Smooth muscle cell (in vitro differentiated cells): ENCODE data around the gene WDPCP. TPM values are rescaled to one million over a fixed set of nuclear protein-coding genes. Genes with fewer than 3 reads are reported as not detected.
"Not testable (repeated sequence)": the region's sequence is repeated elsewhere in the genome, so short reads cannot be mapped to it uniquely, and the experiment has no call there.

Source experiments
- DNase-seq: peaks from one replicate; lab custom pipeline; 2025; ENCODE audit not compliant: unreplicated experiment; lab: John Stamatoyannopoulos, UW
- H2AFZ ChIP-seq: fragments of 200-600 bp; sonication (generic); 2 replicates; pipeline ENCODE4 v1.6.0; 2016; ENCODE audit warnings: antibody characterized with exemption, low read depth, mild to moderate bottlenecking
- H3F3A ChIP-seq: fragments of 200-600 bp; sonication (generic); 2 replicates; pipeline ENCODE4 v1.6.0; 2017; ENCODE audit warnings: antibody characterized with exemption, low read depth
- H3K27ac ChIP-seq: fragments of 200-600 bp; sonication (generic); 2 replicates; pipeline ENCODE4 v1.5.1; 2016; ENCODE audit warnings: low read depth, mild to moderate bottlenecking
- H3K27me3 ChIP-seq: fragments of 200-600 bp; sonication (generic); 2 replicates; pipeline ENCODE4 v1.6.1; 2016; ENCODE audit warnings: low read depth, mild to moderate bottlenecking
- H3K36me3 ChIP-seq: fragments of 200-600 bp; sonication (generic); 2 replicates; pipeline ENCODE4 v1.5.1; 2016; ENCODE audit warnings: low read depth
- H3K4me1 ChIP-seq: fragments of 200-600 bp; sonication (generic); 2 replicates; pipeline ENCODE4 v1.5.1; 2016; ENCODE audit warnings: low read depth
- H3K4me2 ChIP-seq: fragments of 200-600 bp; sonication (generic); 2 replicates; pipeline ENCODE4 v1.6.0; 2016; ENCODE audit warnings: mild to moderate bottlenecking
- H3K4me3 ChIP-seq: fragments of 200-600 bp; sonication (generic); 2 replicates; pipeline ENCODE4 v1.5.1; 2016; ENCODE audit warnings: mild to moderate bottlenecking
- H3K79me2 ChIP-seq: fragments of 200-600 bp; sonication (generic); 2 replicates; pipeline ENCODE4 v1.6.0; 2016; ENCODE audit warnings: low read depth, mild to moderate bottlenecking
- H3K9ac ChIP-seq: fragments of 200-600 bp; sonication (generic); 2 replicates; pipeline ENCODE4 v1.6.0; 2016; ENCODE audit warnings: low read depth
- H3K9me3 ChIP-seq: fragments of 200-600 bp; sonication (generic); replicated peaks from 2 replicates; pipeline ENCODE4 v1.5.1; 2016; ENCODE audit warnings: low read depth
- H4K20me1 ChIP-seq: fragments of 200-600 bp; sonication (generic); 2 replicates; pipeline ENCODE4 v1.6.0; 2016; ENCODE audit warnings: low read depth
- WGBS: methylation state at CpG from one replicate; pipeline ENCODE4 v1.1.7; 2016; ENCODE audit warnings: low lambda C conversion rate; 5-methylcytosine and 5-hydroxymethylcytosine counted together
- polyA plus RNA-seq: library from polyadenylated mRNA; unstranded; fragments of >200 nt; fragmentation: Nextera tagmentation; extraction: Ambion mirVana; gene quantifications from 2 replicates; pipeline ENCODE4 v1.2.1, GENCODE V29; 2016
- total RNA-seq: library from RNA; depleted of rRNA; stranded (reverse); fragments of >200 nt; gene quantifications from 2 replicates; pipeline ENCODE4 v1.2.3, GENCODE V29; 2014
- TF ChIP-seq, protein P1 (sequence below): fragments of 200-600 bp; sonication (generic); IDR thresholded peaks from 2 replicates; pipeline ENCODE4 v1.5.1; 2017; ENCODE audit warnings: borderline replicate concordance, mild to moderate bottlenecking, antibody characterized with exemption; ENCODE audit not compliant: insufficient read depth, poor library complexity, severe bottlenecking

Gene WDPCP
- total and polyA plus RNA-seq, 2 experiments from 2014 or later: 7.5 to 8.1 TPM

DNA sequence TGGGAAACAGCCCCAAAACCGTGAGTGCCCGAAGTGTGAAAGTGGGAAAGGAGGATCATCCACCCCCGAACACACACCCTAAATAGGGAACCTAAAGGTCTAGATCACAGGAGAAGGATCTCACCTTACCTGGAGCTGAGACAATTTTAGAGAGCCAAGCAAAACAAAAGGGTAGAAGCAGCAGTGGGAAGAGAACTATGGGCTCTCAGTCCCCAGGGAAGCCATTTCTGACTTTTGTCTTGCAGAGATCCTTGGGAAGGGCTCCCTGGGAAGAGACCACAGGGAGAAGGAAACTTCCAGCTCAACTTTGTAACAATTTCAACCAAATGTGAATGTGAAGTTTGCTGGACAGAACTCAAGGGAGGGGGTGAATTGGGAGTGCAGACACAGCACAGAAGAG, 110.6 kb downstream of the WDPCP start:
- 94% methylated on average over 3 of the region's 3 CpGs for WGBS

DNA sequence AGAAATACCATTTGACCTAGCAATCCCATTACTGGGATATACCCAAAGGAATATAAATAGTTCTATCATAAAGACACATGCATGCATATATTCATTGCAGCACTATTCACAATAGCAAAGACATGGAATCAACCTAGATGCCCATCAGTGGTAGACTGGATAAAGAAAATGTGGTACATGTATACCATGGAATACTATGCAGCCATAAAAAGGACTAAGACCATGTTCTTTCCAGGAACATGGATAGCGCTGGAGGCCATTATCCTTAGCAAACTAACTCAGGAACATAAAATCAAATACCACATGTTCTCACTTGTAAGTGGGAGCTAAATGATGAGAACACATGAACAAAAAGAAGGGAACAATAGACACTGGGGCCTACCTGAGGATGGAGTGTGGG, 119.0 kb downstream of the WDPCP start:
- not testable (repeated sequence) for H3K4me1 ChIP-seq, DNase-seq, H3K4me2 ChIP-seq, H3K27me3 ChIP-seq, H3K36me3 ChIP-seq, H3K27ac ChIP-seq, H3F3A ChIP-seq, H4K20me1 ChIP-seq, H3K79me2 ChIP-seq, H2AFZ ChIP-seq, H3K9ac ChIP-seq, H3K4me3 ChIP-seq, H3K9me3 ChIP-seq
- 100% methylated on average over 1 of the region's 1 CpG for whole genome bisulfite sequencing

More for the DNA sequence above, 110.6 kb downstream of the WDPCP start:
- no peaks in the 10 kb centered on the region for H3F3A ChIP-seq
- no peaks in the 10 kb centered on the region for H3K27me3 ChIP-seq
- H3K36me3 ChIP-seq: no peaks in the 10 kb centered on the region
- H3K27ac ChIP-seq: no peak overlapping the region
- H3K9ac ChIP-seq: no peak overlapping the region
- no peak overlapping the region for H2AFZ ChIP-seq
- TF ChIP-seq, protein P1, sequence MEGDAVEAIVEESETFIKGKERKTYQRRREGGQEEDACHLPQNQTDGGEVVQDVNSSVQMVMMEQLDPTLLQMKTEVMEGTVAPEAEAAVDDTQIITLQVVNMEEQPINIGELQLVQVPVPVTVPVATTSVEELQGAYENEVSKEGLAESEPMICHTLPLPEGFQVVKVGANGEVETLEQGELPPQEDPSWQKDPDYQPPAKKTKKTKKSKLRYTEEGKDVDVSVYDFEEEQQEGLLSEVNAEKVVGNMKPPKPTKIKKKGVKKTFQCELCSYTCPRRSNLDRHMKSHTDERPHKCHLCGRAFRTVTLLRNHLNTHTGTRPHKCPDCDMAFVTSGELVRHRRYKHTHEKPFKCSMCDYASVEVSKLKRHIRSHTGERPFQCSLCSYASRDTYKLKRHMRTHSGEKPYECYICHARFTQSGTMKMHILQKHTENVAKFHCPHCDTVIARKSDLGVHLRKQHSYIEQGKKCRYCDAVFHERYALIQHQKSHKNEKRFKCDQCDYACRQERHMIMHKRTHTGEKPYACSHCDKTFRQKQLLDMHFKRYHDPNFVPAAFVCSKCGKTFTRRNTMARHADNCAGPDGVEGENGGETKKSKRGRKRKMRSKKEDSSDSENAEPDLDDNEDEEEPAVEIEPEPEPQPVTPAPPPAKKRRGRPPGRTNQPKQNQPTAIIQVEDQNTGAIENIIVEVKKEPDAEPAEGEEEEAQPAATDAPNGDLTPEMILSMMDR: no peak
- no peaks in the 10 kb centered on the region for H4K20me1 ChIP-seq
- DNase-seq: no peak
- no peaks in the 10 kb centered on the region for H3K9me3 ChIP-seq
- H3K4me2 ChIP-seq: no peak overlapping the region
- H3K4me1 ChIP-seq: no peaks in the 10 kb centered on the region
- H3K79me2 ChIP-seq: no peaks in the 10 kb centered on the region
- H3K4me3 ChIP-seq: no peak overlapping the region

DNA sequence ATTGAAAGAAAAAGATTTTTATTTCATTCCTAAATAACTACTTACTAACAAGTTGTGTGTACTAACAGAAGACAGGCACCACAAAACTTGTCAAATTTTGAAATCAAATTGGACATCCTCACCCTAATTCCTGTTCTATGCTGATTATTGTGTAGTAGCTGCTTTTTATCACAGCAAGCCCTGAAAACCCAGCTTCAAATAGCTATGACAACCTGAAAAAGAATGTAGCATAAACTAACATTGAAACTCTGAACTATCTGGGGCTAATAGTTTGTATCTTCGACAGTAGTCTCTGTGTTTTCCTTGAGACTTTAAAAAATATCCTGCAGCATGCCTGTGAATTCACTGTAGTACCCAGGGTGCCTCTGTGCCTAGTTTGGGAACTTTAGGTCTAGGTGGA, 122.6 kb downstream of the WDPCP start:
- H3F3A ChIP-seq: no peaks in the 10 kb centered on the region
- TF ChIP-seq, protein P1: no peak
- H3K36me3 ChIP-seq: peaks cover 8% of the 10 kb centered on the region
- H3K79me2 ChIP-seq: no peaks in the 10 kb centered on the region
- no peak overlapping the region for H2AFZ ChIP-seq
- H3K4me3 ChIP-seq: no peak overlapping the region
- DNase-seq: no peak
- H3K4me1 ChIP-seq: no peaks in the 10 kb centered on the region
- peaks cover 5% of the 10 kb centered on the region for H3K9me3 ChIP-seq
- no peaks in the 10 kb centered on the region for H4K20me1 ChIP-seq
- H3K27ac ChIP-seq: no peak overlapping the region
- no peaks in the 10 kb centered on the region for H3K27me3 ChIP-seq
- H3K4me2 ChIP-seq: no peak overlapping the region
- no peak overlapping the region for H3K9ac ChIP-seq
- 55% methylated on average over 1 of the region's 1 CpG for WGBS

DNA sequence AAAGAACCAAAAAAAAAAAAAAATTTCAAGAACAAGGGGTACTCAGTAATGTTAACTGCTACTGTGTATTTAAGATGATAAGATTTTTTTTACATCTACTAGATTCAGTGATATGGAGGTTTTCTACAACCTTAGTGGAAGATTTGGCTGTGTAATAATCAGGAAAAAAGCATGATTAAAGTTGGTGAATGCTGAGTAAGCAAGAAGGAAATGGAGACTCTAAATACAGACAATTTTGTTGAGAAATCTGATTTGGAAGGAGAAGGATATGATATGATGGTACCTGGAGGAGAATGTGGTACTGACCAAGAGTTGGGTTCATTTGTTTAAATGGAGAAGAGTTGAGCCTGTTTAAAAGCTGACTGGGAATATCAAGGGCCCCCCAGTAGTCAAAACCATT, 125.1 kb downstream of the WDPCP start:
- Histone ChIP-seq H3K36me3 (peaks cover 8% of the 10 kb centered on the region), H3K4me1 (no peaks in the 10 kb centered on the region), H3K27me3 (no peaks in the 10 kb centered on the region), H3K27ac (no peak overlapping the region), H2AFZ (no peak overlapping the region), H3K9ac (no peak overlapping the region), H3K4me2 (no peak overlapping the region), H3K4me3 (no peak overlapping the region), H3K79me2 (no peaks in the 10 kb centered on the region), H4K20me1 (no peaks in the 10 kb centered on the region), H3F3A (no peaks in the 10 kb centered on the region), H3K9me3 (peaks cover 7% of the 10 kb centered on the region)
- DNase-seq: no peak
- TF ChIP-seq, protein P1: no peak
